Inflammatory macrophage treated with lipopolysaccharide for 1 hour (primary cell): ENCODE data around the gene BCKDHA.
A peak's percentile ranks its signal among the peaks of the same experiment; 100 is the strongest.

Source experiments
- DNase-seq, 2 donors: peaks; one replicate each; pipeline ENCODE4 v3.0.0-alpha.2; 2020 to 2022

BCKDHA gene

GRCh38 chr19:41397086-41398049 lies at the start of gene BCKDHA, which contains the start of gene EXOSC5:
Gene BCKDHA, plus strand, starts transcription at chr19:41397818. Its CDS starts 10 bp downstream, at chr19:41397828.
Gene EXOSC5, minus strand, starts transcription at chr19:41397359. Its CDS starts 31 bp downstream, at chr19:41397328.
- DNase-seq = peak; percentile 99 to 100

DNA sequence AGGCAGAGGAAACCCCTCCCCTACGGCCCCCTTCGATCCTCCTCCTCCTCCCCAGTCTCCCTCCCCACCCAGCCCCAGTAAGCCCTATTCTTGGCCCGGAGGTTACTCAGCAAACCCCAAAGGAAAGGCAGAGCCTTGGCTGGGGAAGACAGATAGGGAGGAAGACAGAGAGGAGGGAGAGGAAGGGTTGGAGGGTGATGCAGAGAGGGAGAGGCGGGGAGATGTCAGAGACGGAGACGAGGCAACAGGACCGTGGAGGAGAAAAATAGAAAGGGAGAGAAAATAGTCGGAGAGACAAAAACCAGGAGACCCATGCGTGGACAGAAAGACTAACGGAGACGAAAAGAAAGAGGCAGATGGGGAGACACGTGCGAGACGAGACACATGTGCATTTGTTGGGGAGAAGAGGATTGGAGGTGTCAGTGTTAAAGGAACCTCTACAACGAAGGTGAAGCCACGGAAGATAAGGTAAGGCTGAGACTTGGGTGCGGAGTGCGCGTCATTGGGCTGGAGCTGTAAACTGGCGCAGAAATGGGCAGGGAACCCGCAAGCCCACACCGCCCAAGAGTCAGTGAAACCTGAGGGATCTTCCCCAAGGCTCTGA lies 46.8 kb upstream of the BCKDHA start:
- no peak for DNase-seq

DNA sequence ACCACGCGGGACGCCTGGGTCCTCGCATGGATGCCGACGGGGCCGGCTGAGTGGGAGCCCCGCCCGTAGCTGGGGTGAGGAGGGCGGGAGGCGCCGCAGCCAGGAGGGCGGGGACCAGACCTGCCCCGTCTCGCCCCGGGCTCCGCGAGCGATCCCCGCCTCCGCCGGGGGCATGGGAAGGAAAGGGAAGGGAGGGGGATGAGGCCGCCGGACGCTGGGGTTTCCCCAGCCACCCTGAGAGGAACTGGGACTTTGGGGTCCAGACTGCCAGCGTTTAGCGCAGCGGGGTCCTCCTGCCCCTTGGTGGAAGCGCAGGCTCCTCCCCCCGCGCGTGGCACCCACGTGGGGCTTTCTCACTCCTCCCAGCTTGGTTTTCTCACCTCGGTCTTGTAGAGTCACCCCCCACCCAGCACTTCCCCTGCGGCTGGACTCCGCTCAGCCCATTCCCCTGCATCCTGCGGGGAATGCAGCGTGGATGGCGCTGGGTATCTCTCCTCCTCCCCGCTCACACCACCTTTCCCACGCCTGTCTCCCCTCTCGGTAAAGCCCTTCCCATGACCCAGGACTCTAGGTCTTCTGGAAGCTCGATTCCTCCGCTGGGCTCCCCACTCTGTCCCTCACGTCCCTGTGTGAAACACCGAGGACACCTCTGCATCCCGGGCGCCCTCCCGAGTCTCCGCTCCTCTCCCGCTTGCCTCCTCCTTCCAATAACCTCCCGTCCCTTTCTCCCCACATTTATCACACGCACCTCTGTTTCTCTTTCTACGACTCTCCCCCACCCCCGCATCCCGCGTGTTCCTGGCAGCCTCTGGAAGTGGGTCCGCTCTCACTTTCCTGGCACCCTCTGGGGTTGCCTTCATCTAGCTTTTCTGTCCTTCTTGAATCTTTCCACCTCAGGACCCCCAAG lies 46.0 kb upstream of the BCKDHA start:
- peak; percentile 67 to 80 for DNase-seq

GRCh38 chr19:41352279-41352608 lies 45.4 kb upstream of the BCKDHA start:
- DNase-seq = no peak

GRCh38 chr19:41352609-41353465 lies 44.8 kb upstream of the BCKDHA start:
- peak; percentile 63 to 74 for DNase-seq

GRCh38 chr19:41353466-41354342 lies 43.9 kb upstream of the BCKDHA start, which contains the start of gene TGFB1:
Gene TGFB1, minus strand, starts transcription at chr19:41353922. Its CDS starts 878 bp downstream, at chr19:41353044.
- peak; percentile 81 to 92 for DNase-seq

- no peak for DNase-seq
Measured at GRCh38 chr19:41354343-41354953, 43.2 kb upstream of the BCKDHA start.

- no peak for DNase-seq
Measured at GRCh38 chr19:41355035-41355434, 42.6 kb upstream of the BCKDHA start.

GRCh38 chr19:41355802-41356201 lies 41.8 kb upstream of the BCKDHA start:
- no peak for DNase-seq

GRCh38 chr19:41356984-41357739 lies 40.5 kb upstream of the BCKDHA start:
- DNase-seq = peak in 1 of 2 donors; percentile 43

- DNase-seq = no peak
Measured at GRCh38 chr19:41357746-41358145, 39.9 kb upstream of the BCKDHA start.

GRCh38 chr19:41359741-41360140 lies 37.9 kb upstream of the BCKDHA start:
- DNase-seq = no peak

- no peak for DNase-seq
Measured at GRCh38 chr19:41362143-41362847, 35.3 kb upstream of the BCKDHA start.

GRCh38 chr19:41363371-41363752 lies 34.3 kb upstream of the BCKDHA start:
- no peak for DNase-seq

GRCh38 chr19:41363753-41364523 lies 33.7 kb upstream of the BCKDHA start, which contains the start of gene B9D2:
Gene B9D2, minus strand, starts transcription at chr19:41364149. Its CDS starts 630 bp downstream, at chr19:41363519.
- peak; percentile 97 to 98 for DNase-seq

DNA sequence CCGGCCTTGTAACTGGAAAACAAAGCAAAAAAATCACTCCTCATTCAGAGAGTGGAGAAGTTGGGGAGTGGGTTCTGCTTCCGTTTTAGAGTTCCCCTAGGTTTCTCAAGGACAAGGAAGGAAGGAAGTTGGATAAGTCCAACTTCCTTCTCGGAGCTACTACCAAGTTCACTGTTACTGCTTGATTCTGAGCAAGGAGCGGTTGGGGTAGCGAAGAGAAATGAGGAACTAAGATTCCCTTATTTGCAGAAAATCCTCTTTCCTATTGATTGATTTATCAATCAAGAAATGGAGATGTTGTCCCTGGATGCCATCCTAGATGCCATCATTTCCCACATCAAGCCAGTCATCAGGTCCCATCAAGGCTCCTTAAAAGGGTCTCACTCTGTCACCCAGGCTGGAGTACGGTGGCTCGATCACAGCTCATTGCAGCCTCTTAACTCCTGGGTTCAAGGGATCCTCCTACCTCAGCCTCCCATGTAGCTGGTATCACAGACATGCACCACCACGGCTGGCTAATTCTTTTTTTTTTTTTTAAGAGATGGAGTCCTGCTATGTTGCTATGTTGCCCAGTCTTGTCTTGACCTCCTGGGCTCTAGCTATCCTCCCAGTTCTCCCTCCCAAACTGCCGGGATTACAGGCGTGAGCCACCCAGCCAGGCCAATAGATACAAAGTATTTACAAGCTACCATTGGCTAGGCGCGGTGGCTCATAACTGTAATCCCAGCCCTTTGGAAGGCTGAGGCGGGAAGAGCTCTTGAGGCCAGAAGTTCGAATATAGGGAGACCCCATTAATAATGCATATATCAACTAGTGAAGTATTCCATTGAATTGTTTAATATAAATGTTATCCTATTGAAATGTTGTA lies 32.9 kb upstream of the BCKDHA start:
- DNase-seq = peak; percentile 60 to 81

- no peak for DNase-seq
Measured at GRCh38 chr19:41366089-41366488, 31.5 kb upstream of the BCKDHA start.
